ENCODE measurements around the gene EIF3K. TPM values are rescaled to one million over a fixed set of nuclear protein-coding genes. Genes with fewer than 3 reads are reported as not detected.

Gene EIF3K
- total RNA-seq, 1 experiment from 2014 or later, result 451 TPM

- no peak for DNase-seq (ENCODE audit: low spot score)
- in situ Hi-C loops (cut with HindIII; ENCODE audit: low sequenced_read_pairs), result no loop called here
Measured at GRCh38 chr19:38679839-38680238, 60.9 kb downstream of the EIF3K start.

DNA sequence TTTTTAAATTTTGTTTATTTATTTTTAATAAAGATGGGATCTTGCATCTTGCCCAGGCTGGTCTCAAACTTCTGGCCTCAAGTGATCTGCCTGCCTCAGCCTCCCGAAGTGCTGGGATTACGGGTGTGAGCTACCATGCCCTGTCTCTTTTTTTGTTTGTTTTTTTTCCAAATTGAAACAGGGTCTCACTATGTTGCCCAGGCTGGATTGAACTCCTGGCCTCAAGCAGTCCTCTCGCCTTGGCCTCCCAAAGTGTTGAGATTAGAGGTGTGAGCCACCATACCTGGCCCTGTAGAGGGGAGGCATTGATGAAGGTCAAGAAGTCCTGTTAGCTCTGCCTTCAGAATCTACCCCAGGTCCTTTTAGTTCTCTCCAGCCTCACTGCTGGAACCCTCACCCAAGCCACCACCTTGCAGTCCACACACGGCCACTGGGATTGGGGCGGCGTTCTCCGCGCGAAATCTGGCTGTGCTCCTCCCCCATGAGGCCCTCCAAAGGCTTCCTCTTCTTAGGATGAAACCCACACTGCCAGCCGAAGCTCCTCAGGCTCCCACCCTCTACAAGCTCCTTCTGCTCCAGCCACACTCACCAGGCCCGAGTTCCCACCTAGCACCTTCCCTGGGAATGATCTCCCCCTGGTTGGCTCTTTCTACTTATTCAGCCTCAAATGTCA is 63.3 kb downstream of the EIF3K start:
- no peak for DNase-seq (ENCODE audit: low spot score)
- in situ Hi-C loops (cut with HindIII; ENCODE audit: low sequenced_read_pairs), result no loop called here

- in situ Hi-C loops (cut with HindIII; ENCODE audit: low sequenced_read_pairs), result no loop called here
- DNase-seq (ENCODE audit: low spot score), result no peak
Measured at GRCh38 chr19:38682872-38683392, 63.9 kb downstream of the EIF3K start.

- in situ Hi-C loops (cut with HindIII; ENCODE audit: low sequenced_read_pairs), result no loop called here
- peak; percentile 46 for DNase-seq (ENCODE audit: low spot score)
Measured at GRCh38 chr19:38683393-38684077, 64.5 kb downstream of the EIF3K start.

DNA sequence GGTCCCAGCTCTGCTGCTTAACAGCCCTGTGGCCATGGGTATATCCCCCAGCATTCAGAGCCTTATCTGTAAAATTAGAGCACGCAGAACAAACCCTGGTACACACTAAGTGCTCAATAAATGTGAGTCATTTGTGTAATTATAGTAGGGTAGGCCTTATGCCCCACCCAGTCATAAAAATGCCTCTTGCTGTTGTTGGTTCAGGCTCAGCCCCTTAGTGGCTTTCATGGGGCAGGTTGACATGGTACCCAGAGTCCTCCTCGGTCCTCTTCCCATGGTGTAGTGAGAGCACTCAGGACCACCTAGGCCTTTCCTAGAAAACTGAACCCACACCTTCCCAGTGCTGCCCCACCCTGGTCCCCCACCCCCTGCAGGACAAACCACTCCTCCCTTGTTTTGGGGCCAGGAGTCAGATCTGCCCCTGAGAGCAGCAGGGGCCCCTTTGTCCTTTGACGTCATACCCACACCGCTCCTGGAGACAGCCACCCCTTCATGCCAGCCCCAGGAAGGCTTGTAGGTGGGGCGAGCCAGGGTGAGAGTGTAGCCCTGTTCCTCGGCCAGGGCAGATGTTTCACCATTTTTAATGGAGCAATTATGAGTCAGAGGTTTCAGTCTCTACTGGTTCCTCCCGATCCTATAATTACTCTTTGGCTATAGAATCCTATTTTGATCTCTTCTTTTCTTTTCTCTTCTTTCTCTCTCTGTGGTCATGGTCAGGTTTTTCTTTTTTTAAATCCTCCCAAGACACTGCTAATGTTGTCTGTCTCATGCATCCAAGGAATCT is 65.3 kb downstream of the EIF3K start:
- no peak for DNase-seq (ENCODE audit: low spot score)
- in situ Hi-C loops (cut with HindIII; ENCODE audit: low sequenced_read_pairs), result no loop called here

- no peak for DNase-seq (ENCODE audit: low spot score)
- in situ Hi-C loops (cut with HindIII; ENCODE audit: low sequenced_read_pairs), result no loop called here
Measured at GRCh38 chr19:38684862-38685665, 66.1 kb downstream of the EIF3K start.

- in situ Hi-C loops (cut with HindIII; ENCODE audit: low sequenced_read_pairs), result no loop called here
- peak; percentile 36 for DNase-seq (ENCODE audit: low spot score)
Measured at GRCh38 chr19:38685666-38686529, 66.9 kb downstream of the EIF3K start.

DNA sequence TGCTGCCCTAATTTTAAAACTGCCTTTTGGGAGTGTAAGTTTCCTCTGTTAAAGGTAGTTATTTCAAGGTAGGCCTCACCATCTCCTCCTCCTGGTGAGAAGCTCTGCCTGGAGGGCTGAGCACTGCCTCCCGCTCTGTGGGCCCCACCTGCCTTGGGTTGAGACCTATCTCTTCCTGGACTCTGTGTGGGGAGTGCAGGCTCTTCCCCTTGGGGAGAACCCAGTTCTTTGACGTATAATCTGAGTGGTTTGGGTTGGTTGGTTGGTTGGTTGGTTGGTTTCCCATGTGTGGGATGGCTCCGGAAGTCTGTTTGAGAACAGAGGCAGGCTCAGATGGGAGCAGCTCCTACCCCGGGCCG is 67.5 kb downstream of the EIF3K start:
- DNase-seq (ENCODE audit: low spot score), result no peak
- in situ Hi-C loops (cut with HindIII; ENCODE audit: low sequenced_read_pairs), result no loop called here

Other genes starting within 250 kb of the EIF3K start
- gene PSMD8, start 244.6 kb upstream of the EIF3K start, total RNA-seq (2014; rRNA removed; shearing (Covaris generic)), result 518 and 528 TPM in 2 replicates
- gene GGN, start 231.2 kb upstream of the EIF3K start, total RNA-seq (2014; rRNA removed; shearing (Covaris generic)), result 0.78 TPM in 1 of 2 replicates, not detected in the other
- 2.0 and 6.8 TPM in 2 replicates for gene SPRED3, start 230.5 kb upstream of the EIF3K start, total RNA-seq (2014; rRNA removed; shearing (Covaris generic))
- 15.9 and 23.5 TPM in 2 replicates for gene FAM98C, start 216.1 kb upstream of the EIF3K start, total RNA-seq (2014; rRNA removed; shearing (Covaris generic))
- gene RASGRP4, start 193.0 kb upstream of the EIF3K start, total RNA-seq (2014; rRNA removed; shearing (Covaris generic)), result not detected in 2 replicates
- 0.27 and 0.31 TPM in 2 replicates for gene RYR1, start 185.5 kb upstream of the EIF3K start, total RNA-seq (2014; rRNA removed; shearing (Covaris generic))
- gene MAP4K1, start 1.2 kb upstream of the EIF3K start, total RNA-seq (2014; rRNA removed; shearing (Covaris generic)), result 0.62 TPM in 1 of 2 replicates, not detected in the other
- gene ACTN4, start 28.5 kb downstream of the EIF3K start, total RNA-seq (2014; rRNA removed; shearing (Covaris generic)), result 173 and 182 TPM in 2 replicates
- 5.3 and 5.8 TPM in 2 replicates for gene CAPN12, start 125.3 kb downstream of the EIF3K start, total RNA-seq (2014; rRNA removed; shearing (Covaris generic))
- gene LGALS7, start 154.3 kb downstream of the EIF3K start, total RNA-seq (2014; rRNA removed; shearing (Covaris generic)), result not detected in 2 replicates
- not detected in 2 replicates for gene LGALS7B, start 170.0 kb downstream of the EIF3K start, total RNA-seq (2014; rRNA removed; shearing (Covaris generic))
- gene LGALS4, start 193.8 kb downstream of the EIF3K start, total RNA-seq (2014; rRNA removed; shearing (Covaris generic)), result not detected in 2 replicates
- gene ECH1, start 212.6 kb downstream of the EIF3K start, total RNA-seq (2014; rRNA removed; shearing (Covaris generic)), result 210 and 267 TPM in 2 replicates
- gene HNRNPL, start 230.8 kb downstream of the EIF3K start, total RNA-seq (2014; rRNA removed; shearing (Covaris generic)), result 600 and 749 TPM in 2 replicates